Activated CD8-positive, alpha-beta T cell treated with anti-CD3 and anti-CD28 coated beads for 36 hours (primary cell): ENCODE measurements around the gene AATF. TPM values are rescaled to one million over a fixed set of nuclear protein-coding genes. Genes with fewer than 3 reads are reported as not detected.

Experiments
- ATAC-seq: fragments of 200-7000 bp; cut with Tn5 transposase; one replicate; pipeline ENCODE4 v1.10.0; 2021; ENCODE audit warnings: mild to moderate bottlenecking, moderate library complexity
- CTCF ChIA-PET: fragments of 350-600 bp; sonication (Branson Sonifier 250); formaldehyde crosslinking; loops from one replicate; lab custom pipeline; 2021; ENCODE audit warnings: antibody characterized with exemption; lab: Charles Lee
- POLR2A ChIA-PET: fragments of 350-600 bp; sonication (Branson Sonifier 250); formaldehyde crosslinking; loops from one replicate; lab custom pipeline; 2021; ENCODE audit warnings: antibody characterized with exemption; lab: Charles Lee
- DNase-seq: peaks from one replicate; pipeline ENCODE4 v3.0.0-alpha.2; 2020
- H3K27ac Mint-ChIP-seq: one replicate; pipeline ENCODE4 v1.8.0; 2021; ENCODE audit warnings: mild to moderate bottlenecking, mixed read lengths
- H3K27me3 Mint-ChIP-seq: one replicate; pipeline ENCODE4 v1.8.0; 2021; ENCODE audit warnings: mixed read lengths
- H3K36me3 Mint-ChIP-seq: one replicate; pipeline ENCODE4 v1.8.0; 2021; ENCODE audit warnings: low read depth, mixed read lengths
- H3K4me1 Mint-ChIP-seq: one replicate; pipeline ENCODE4 v1.8.0; 2021; ENCODE audit warnings: low read depth, mixed read lengths
- H3K4me3 Mint-ChIP-seq: one replicate; pipeline ENCODE4 v1.8.0; 2021; ENCODE audit warnings: mild to moderate bottlenecking, moderate library complexity, mixed read lengths
- H3K9me3 Mint-ChIP-seq: one replicate; pipeline ENCODE4 v1.8.0; 2021; ENCODE audit warnings: mixed read lengths
- CTCF ChIP-seq: fragments of 200-600 bp; IDR thresholded peaks from one replicate; pipeline ENCODE4 v1.8.0; 2022; ENCODE audit warnings: antibody characterized with exemption, mild to moderate bottlenecking
- intact Hi-C: fragments of 100-400 bp; cut with micrococcal nuclease; formaldehyde crosslinking; loops from one replicate; pipeline ENCODE4 v1.10.0; 2022
- total RNA-seq, 2 experiments: library from RNA; stranded (reverse); gene quantifications; one replicate each; pipeline ENCODE4 v1.2.3, GENCODE V29; 2021

The AATF gene
- total RNA-seq, 2 experiments from 2014 or later = 81.8 to 90.3 TPM

- ATAC-seq (no peak), DNase-seq (no peak)
- POLR2A ChIA-PET = no interaction called here
- no peak overlapping the region for H3K4me3 Mint-ChIP-seq
- H3K36me3 Mint-ChIP-seq = no peaks in the 10 kb centered on the region
- H3K9me3 Mint-ChIP-seq = no peaks in the 10 kb centered on the region
- CTCF ChIA-PET = no interaction called here
- no peak overlapping the region for H3K27ac Mint-ChIP-seq
- intact Hi-C loops = no loop called here
- H3K27me3 Mint-ChIP-seq = peaks cover 26% of the 10 kb centered on the region
- peaks cover 21% of the 10 kb centered on the region for H3K4me1 Mint-ChIP-seq
- no peak for TF ChIP-seq CTCF
Observed at GRCh38 chr17:36919407-36919968, 29.3 kb upstream of the AATF start.

- Mint-ChIP-seq H3K9me3 (no peaks in the 10 kb centered on the region), H3K36me3 (no peaks in the 10 kb centered on the region), H3K4me1 (peaks cover 21% of the 10 kb centered on the region), H3K27me3 (peaks cover 23% of the 10 kb centered on the region), H3K27ac (peak overlapping the region; percentile 80), H3K4me3 (peak overlapping the region; percentile 4)
- ChIA-PET CTCF (interaction anchor here (1.1 kb wide), 1 partner anchor 43 kb away, joined by 3 read pairs; no protein-coding TSS in a partner anchor), POLR2A (no interaction called here)
- peak; percentile 57 for ATAC-seq
- TF ChIP-seq CTCF = no peak
- intact Hi-C loops = no loop called here
- DNase-seq = peak; percentile 48
Observed at GRCh38 chr17:36920032-36921005, 28.4 kb upstream of the AATF start.

- no peak for TF ChIP-seq CTCF
- POLR2A ChIA-PET = interaction anchor here (0.7 to 1.3 kb wide), 3 partner anchors 13 to 72 kb away, joined by 3 to 4 read pairs (median 3); no protein-coding TSS in a partner anchor
- no peaks in the 10 kb centered on the region for H3K36me3 Mint-ChIP-seq
- peaks cover 21% of the 10 kb centered on the region for H3K4me1 Mint-ChIP-seq
- peak; percentile 91 for ATAC-seq
- H3K27me3 Mint-ChIP-seq = peaks cover 25% of the 10 kb centered on the region
- H3K4me3 Mint-ChIP-seq = no peak overlapping the region
- DNase-seq = peak; percentile 86
- intact Hi-C loops = no loop called here
- CTCF ChIA-PET = interaction anchor here (1.1 kb wide), 1 partner anchor 44 kb away, joined by 3 read pairs; no protein-coding TSS in a partner anchor
- no peaks in the 10 kb centered on the region for H3K9me3 Mint-ChIP-seq
- peak overlapping the region; percentile 80 for H3K27ac Mint-ChIP-seq
Observed at GRCh38 chr17:36921095-36921851, 27.5 kb upstream of the AATF start.

- intact Hi-C loops = no loop called here
- DNase-seq = no peak
- CTCF ChIA-PET = no interaction called here
Observed at GRCh38 chr17:36922175-36922574, 26.6 kb upstream of the AATF start.

More at GRCh38 chr17:36922175-36922574, 26.6 kb upstream of the AATF start:
- ATAC-seq = no peak
- no peak for TF ChIP-seq CTCF
- Mint-ChIP-seq H3K27ac (no peak overlapping the region), H3K27me3 (peaks cover 30% of the 10 kb centered on the region), H3K4me3 (no peak overlapping the region), H3K36me3 (no peaks in the 10 kb centered on the region), H3K9me3 (no peaks in the 10 kb centered on the region), H3K4me1 (peaks cover 21% of the 10 kb centered on the region)
- POLR2A ChIA-PET = interaction anchor here (0.7 to 1.3 kb wide), 3 partner anchors 12 to 73 kb away, joined by 3 to 4 read pairs (median 3); no protein-coding TSS in a partner anchor
